Hindlimb muscle (tissue), 1 donor: ENCODE results near the gene SCCPDH. TPM values are rescaled to one million over a fixed set of nuclear protein-coding genes. Genes with fewer than 3 reads are reported as not detected.
"Not testable (repeated sequence)": the region's sequence is repeated elsewhere in the genome, so short reads cannot be mapped to it uniquely, and the experiment has no call there.

Experiments
- DNase-seq: peaks from one replicate; pipeline ENCODE4 v3.0.0-alpha.2; 2013
- polyA plus RNA-seq: library from polyadenylated mRNA; unstranded; fragments of 120-200 nt; gene quantifications from one replicate; pipeline ENCODE4 v1.2.1, GENCODE V29; 2013; ENCODE audit not compliant: insufficient read length

The SCCPDH gene
- polyA plus RNA-seq, 1 donor: 36.3 TPM

GRCh38 chr1:246800756-246801155, 76.5 kb downstream of the SCCPDH start:
- no peak for DNase-seq

- DNase-seq: no peak
Measured at GRCh38 chr1:246801241-246802020, 77.2 kb downstream of the SCCPDH start.

GRCh38 chr1:246803373-246803772, 79.2 kb downstream of the SCCPDH start:
- no peak for DNase-seq

- no peak for DNase-seq
Measured at GRCh38 chr1:246803883-246804282, 79.7 kb downstream of the SCCPDH start.

- no peak for DNase-seq
Measured at GRCh38 chr1:246805135-246805716, 81.0 kb downstream of the SCCPDH start.

GRCh38 chr1:246809473-246809872, 85.3 kb downstream of the SCCPDH start:
- DNase-seq: no peak

GRCh38 chr1:246811985-246812384, 87.8 kb downstream of the SCCPDH start:
- DNase-seq: no peak

GRCh38 chr1:246813325-246813724, 89.1 kb downstream of the SCCPDH start:
- not testable (repeated sequence) for DNase-seq

GRCh38 chr1:246814890-246815289, 90.7 kb downstream of the SCCPDH start:
- no peak for DNase-seq

GRCh38 chr1:246815693-246816270, 91.6 kb downstream of the SCCPDH start:
- DNase-seq: no peak

Other genes starting within 250 kb of the SCCPDH start
- 7.1 TPM for gene SMYD3, start 217.1 kb upstream of the SCCPDH start, polyA plus RNA-seq
- gene TFB2M, start 158.1 kb upstream of the SCCPDH start, polyA plus RNA-seq: 12.9 TPM
- 13.2 TPM for gene CNST, start 158.0 kb upstream of the SCCPDH start, polyA plus RNA-seq
- 27.6 TPM for gene AHCTF1, start 207.5 kb downstream of the SCCPDH start, polyA plus RNA-seq